ENCODE data around the gene PCDH9.

PCDH9 gene

GRCh38 chr13:66409542-66409941, 820.6 kb downstream of the PCDH9 start:
- Histone ChIP-seq H2BK120ac (ENCODE audit: insufficient read depth, low read length, poor library complexity) (no peak overlapping the region), H3K9ac (ENCODE audit: low read length) (no peak overlapping the region), H3K36me3 (ENCODE audit: control insufficient read depth in 1 of 2, insufficient read depth in 2 of 2, low read length in 2 of 2) (no peaks in the 10 kb centered on the region), H3K79me2 (ENCODE audit: control insufficient read depth, insufficient read depth, low read length, poor library complexity) (no peaks in the 10 kb centered on the region), H3K27me3 (ENCODE audit: insufficient read depth, low read length) (no peaks in the 10 kb centered on the region), H2BK12ac (ENCODE audit: low read length) (no peak overlapping the region), H3K79me1 (ENCODE audit: low read length) (no peaks in the 10 kb centered on the region), H3K4me3 (ENCODE audit: low read depth, low read length) (no peak overlapping the region), H2BK5ac (ENCODE audit: low read depth, low read length, poor library complexity) (no peak overlapping the region), H3K27ac (ENCODE audit: low read depth, low read length) (no peak overlapping the region), H4K12ac (ENCODE audit: low read depth, low read length) (no peak overlapping the region), H2AFZ (ENCODE audit: insufficient read depth, low read length, poor library complexity) (no peak overlapping the region), H2AK5ac (ENCODE audit: low read length) (no peak overlapping the region), H3K23ac (ENCODE audit: low read length) (no peak overlapping the region), H3K18ac (ENCODE audit: low read length) (no peak overlapping the region), H3K9me3 (ENCODE audit: insufficient read depth, low read depth, low read length) (no peaks in the 10 kb centered on the region), H3K4me1 (ENCODE audit: control insufficient read depth in 1 of 2, insufficient read depth in 2 of 2, low read length in 2 of 2) (no peaks in the 10 kb centered on the region), H4K8ac (ENCODE audit: low read depth, low read length) (no peak overlapping the region), H3K4me2 (ENCODE audit: low read length) (no peak overlapping the region), H4K91ac (ENCODE audit: low read depth, low read length) (no peak overlapping the region), H3K4ac (ENCODE audit: low read depth, low read length) (no peak overlapping the region), H3K14ac (ENCODE audit: low read length) (no peak overlapping the region)
- WGBS (ENCODE audit: extremely low coverage, insufficient coverage, insufficient read length), result no CpG with 5 or more reads among the region's 3 CpGs
- no peak for DNase-seq

- Histone ChIP-seq H3K9ac (ENCODE audit: low read length) (no peak overlapping the region), H4K91ac (ENCODE audit: low read depth, low read length) (no peak overlapping the region), H3K27me3 (ENCODE audit: insufficient read depth, low read length) (no peaks in the 10 kb centered on the region), H3K14ac (ENCODE audit: low read length) (no peak overlapping the region), H3K27ac (ENCODE audit: low read depth, low read length) (no peak overlapping the region), H3K4ac (ENCODE audit: low read depth, low read length) (no peak overlapping the region), H3K4me2 (ENCODE audit: low read length) (no peak overlapping the region), H3K79me1 (ENCODE audit: low read length) (no peaks in the 10 kb centered on the region), H2BK12ac (ENCODE audit: low read length) (no peak overlapping the region), H4K8ac (ENCODE audit: low read depth, low read length) (no peak overlapping the region), H2BK120ac (ENCODE audit: insufficient read depth, low read length, poor library complexity) (no peak overlapping the region), H3K18ac (ENCODE audit: low read length) (no peak overlapping the region), H3K79me2 (ENCODE audit: control insufficient read depth, insufficient read depth, low read length, poor library complexity) (no peaks in the 10 kb centered on the region), H4K12ac (ENCODE audit: low read depth, low read length) (no peak overlapping the region), H2AK5ac (ENCODE audit: low read length) (no peak overlapping the region), H3K23ac (ENCODE audit: low read length) (no peak overlapping the region), H2AFZ (ENCODE audit: insufficient read depth, low read length, poor library complexity) (no peak overlapping the region), H3K4me1 (ENCODE audit: control insufficient read depth in 1 of 2, insufficient read depth in 2 of 2, low read length in 2 of 2) (no peaks in the 10 kb centered on the region), H2BK5ac (ENCODE audit: low read depth, low read length, poor library complexity) (no peak overlapping the region), H3K4me3 (ENCODE audit: low read depth, low read length) (no peak overlapping the region), H3K9me3 (ENCODE audit: insufficient read depth, low read depth, low read length) (no peaks in the 10 kb centered on the region), H3K36me3 (ENCODE audit: control insufficient read depth in 1 of 2, insufficient read depth in 2 of 2, low read length in 2 of 2) (no peaks in the 10 kb centered on the region)
- DNase-seq, result no peak
- WGBS (ENCODE audit: extremely low coverage, insufficient coverage, insufficient read length), result no CpG with 5 or more reads among the region's 4 CpGs
Measured at GRCh38 chr13:66407128-66407527, 823.0 kb downstream of the PCDH9 start.

- H3K4me2 ChIP-seq (ENCODE audit: low read length), result no peak overlapping the region
- no peaks in the 10 kb centered on the region for H3K79me1 ChIP-seq (ENCODE audit: low read length)
- no peak overlapping the region for H2BK12ac ChIP-seq (ENCODE audit: low read length)
- no peak overlapping the region for H3K14ac ChIP-seq (ENCODE audit: low read length)
- no peak overlapping the region for H3K23ac ChIP-seq (ENCODE audit: low read length)
- H2BK120ac ChIP-seq (ENCODE audit: insufficient read depth, low read length, poor library complexity), result no peak overlapping the region
- H3K9ac ChIP-seq (ENCODE audit: low read length), result no peak overlapping the region
- H2AFZ ChIP-seq (ENCODE audit: insufficient read depth, low read length, poor library complexity), result no peak overlapping the region
- H2AK5ac ChIP-seq (ENCODE audit: low read length), result no peak overlapping the region
- H3K4me1 ChIP-seq (ENCODE audit: control insufficient read depth in 1 of 2, insufficient read depth in 2 of 2, low read length in 2 of 2), result no peaks in the 10 kb centered on the region
- H4K8ac ChIP-seq (ENCODE audit: low read depth, low read length), result no peak overlapping the region
- H3K27me3 ChIP-seq (ENCODE audit: insufficient read depth, low read length), result no peaks in the 10 kb centered on the region
- no peaks in the 10 kb centered on the region for H3K79me2 ChIP-seq (ENCODE audit: control insufficient read depth, insufficient read depth, low read length, poor library complexity)
- no peak overlapping the region for H3K27ac ChIP-seq (ENCODE audit: low read depth, low read length)
- no peak overlapping the region for H4K91ac ChIP-seq (ENCODE audit: low read depth, low read length)
- no peaks in the 10 kb centered on the region for H3K9me3 ChIP-seq (ENCODE audit: insufficient read depth, low read depth, low read length)
- WGBS (ENCODE audit: extremely low coverage, insufficient coverage, insufficient read length), result no CpG with 5 or more reads among the region's 6 CpGs
- peak in 1 of 2 donors; percentile 61 for DNase-seq
- H4K12ac ChIP-seq (ENCODE audit: low read depth, low read length), result no peak overlapping the region
- no peak overlapping the region for H3K4me3 ChIP-seq (ENCODE audit: low read depth, low read length)
- H2BK5ac ChIP-seq (ENCODE audit: low read depth, low read length, poor library complexity), result no peak overlapping the region
- no peaks in the 10 kb centered on the region for H3K36me3 ChIP-seq (ENCODE audit: control insufficient read depth in 1 of 2, insufficient read depth in 2 of 2, low read length in 2 of 2)
- no peak overlapping the region for H3K18ac ChIP-seq (ENCODE audit: low read length)
- H3K4ac ChIP-seq (ENCODE audit: low read depth, low read length), result no peak overlapping the region
Measured at GRCh38 chr13:66405908-66406802, 824.0 kb downstream of the PCDH9 start.

GRCh38 chr13:66402546-66402945, 827.6 kb downstream of the PCDH9 start:
- no peak overlapping the region for H4K12ac ChIP-seq (ENCODE audit: low read depth, low read length)

More at GRCh38 chr13:66402546-66402945, 827.6 kb downstream of the PCDH9 start:
- H3K4ac ChIP-seq (ENCODE audit: low read depth, low read length), result no peak overlapping the region
- no peaks in the 10 kb centered on the region for H3K9me3 ChIP-seq (ENCODE audit: insufficient read depth, low read depth, low read length)
- no peak overlapping the region for H3K18ac ChIP-seq (ENCODE audit: low read length)
- no peak overlapping the region for H2BK120ac ChIP-seq (ENCODE audit: insufficient read depth, low read length, poor library complexity)
- no peaks in the 10 kb centered on the region for H3K27me3 ChIP-seq (ENCODE audit: insufficient read depth, low read length)
- no peaks in the 10 kb centered on the region for H3K79me2 ChIP-seq (ENCODE audit: control insufficient read depth, insufficient read depth, low read length, poor library complexity)
- H3K36me3 ChIP-seq (ENCODE audit: control insufficient read depth in 1 of 2, insufficient read depth in 2 of 2, low read length in 2 of 2), result no peaks in the 10 kb centered on the region
- no peak overlapping the region for H2BK12ac ChIP-seq (ENCODE audit: low read length)
- H3K23ac ChIP-seq (ENCODE audit: low read length), result no peak overlapping the region
- no peak overlapping the region for H3K9ac ChIP-seq (ENCODE audit: low read length)
- no peak overlapping the region for H2AK5ac ChIP-seq (ENCODE audit: low read length)
- no CpG with 5 or more reads among the region's 2 CpGs for WGBS (ENCODE audit: extremely low coverage, insufficient coverage, insufficient read length)
- H3K27ac ChIP-seq (ENCODE audit: low read depth, low read length), result no peak overlapping the region
- no peak overlapping the region for H3K4me2 ChIP-seq (ENCODE audit: low read length)
- no peak for DNase-seq
- H4K8ac ChIP-seq (ENCODE audit: low read depth, low read length), result no peak overlapping the region
- no peak overlapping the region for H3K4me3 ChIP-seq (ENCODE audit: low read depth, low read length)
- no peak overlapping the region for H2AFZ ChIP-seq (ENCODE audit: insufficient read depth, low read length, poor library complexity)
- H2BK5ac ChIP-seq (ENCODE audit: low read depth, low read length, poor library complexity), result no peak overlapping the region
- no peak overlapping the region for H4K91ac ChIP-seq (ENCODE audit: low read depth, low read length)
- H3K79me1 ChIP-seq (ENCODE audit: low read length), result no peaks in the 10 kb centered on the region
- no peak overlapping the region for H3K14ac ChIP-seq (ENCODE audit: low read length)
- H3K4me1 ChIP-seq (ENCODE audit: control insufficient read depth in 1 of 2, insufficient read depth in 2 of 2, low read length in 2 of 2), result no peaks in the 10 kb centered on the region

Measured in trophoblast cell (in vitro differentiated cells and primary cell).